Spleen (tissue), 7 donors: ENCODE data around the gene MGAT5.

Experiments used
- POLR2AphosphoS5 ChIP-seq, 3 donors: sonication (generic); formaldehyde crosslinking; IDR thresholded peaks; one replicate each; pipeline ENCODE4 v1.5.1; 2017; ENCODE audit warnings: antibody characterized with exemption in 3 of 3
- TF ChIP-seq, protein P1 (sequence below), 11 experiments: fragments of 200-600 bp in 7 of 11; fragments of 450-650 bp in 4 of 11; sonication (generic) in 4 of 11; IDR thresholded peaks in 8 of 11; conservative IDR thresholded peaks in 3 of 11; 1 replicate in 7 of 11; 2 replicates in 4 of 11; pipeline versions ENCODE4 v1.4.0 to v1.8.0; 2016 to 2021; ENCODE audit warnings: antibody characterized with exemption in 11 of 11, inconsistent platforms in 4 of 11, mild to moderate bottlenecking in 1 of 11
- donor health status: DM: no; HTN: no; CAD: no; lungs with moderate emphysema.
- donor health status: DM: no; HTN: no; CAD: no.
- donor health status: DM: no; HTN: no; CAD: no.

GRCh38 chr2:134271758-134272157 lies 17.9 kb downstream of the MGAT5 start:
- TF ChIP-seq, protein P1, sequence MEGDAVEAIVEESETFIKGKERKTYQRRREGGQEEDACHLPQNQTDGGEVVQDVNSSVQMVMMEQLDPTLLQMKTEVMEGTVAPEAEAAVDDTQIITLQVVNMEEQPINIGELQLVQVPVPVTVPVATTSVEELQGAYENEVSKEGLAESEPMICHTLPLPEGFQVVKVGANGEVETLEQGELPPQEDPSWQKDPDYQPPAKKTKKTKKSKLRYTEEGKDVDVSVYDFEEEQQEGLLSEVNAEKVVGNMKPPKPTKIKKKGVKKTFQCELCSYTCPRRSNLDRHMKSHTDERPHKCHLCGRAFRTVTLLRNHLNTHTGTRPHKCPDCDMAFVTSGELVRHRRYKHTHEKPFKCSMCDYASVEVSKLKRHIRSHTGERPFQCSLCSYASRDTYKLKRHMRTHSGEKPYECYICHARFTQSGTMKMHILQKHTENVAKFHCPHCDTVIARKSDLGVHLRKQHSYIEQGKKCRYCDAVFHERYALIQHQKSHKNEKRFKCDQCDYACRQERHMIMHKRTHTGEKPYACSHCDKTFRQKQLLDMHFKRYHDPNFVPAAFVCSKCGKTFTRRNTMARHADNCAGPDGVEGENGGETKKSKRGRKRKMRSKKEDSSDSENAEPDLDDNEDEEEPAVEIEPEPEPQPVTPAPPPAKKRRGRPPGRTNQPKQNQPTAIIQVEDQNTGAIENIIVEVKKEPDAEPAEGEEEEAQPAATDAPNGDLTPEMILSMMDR (IDR thresholded peaks at IDR 0.05 in 8 of 11, conservative IDR thresholded peaks at IDR 0.05 in 3 of 11), result no peak
- no peak for TF ChIP-seq POLR2AphosphoS5 (IDR thresholded peaks at IDR 0.05)
